ENCODE data around the gene IFFO2.

IFFO2 gene

DNA sequence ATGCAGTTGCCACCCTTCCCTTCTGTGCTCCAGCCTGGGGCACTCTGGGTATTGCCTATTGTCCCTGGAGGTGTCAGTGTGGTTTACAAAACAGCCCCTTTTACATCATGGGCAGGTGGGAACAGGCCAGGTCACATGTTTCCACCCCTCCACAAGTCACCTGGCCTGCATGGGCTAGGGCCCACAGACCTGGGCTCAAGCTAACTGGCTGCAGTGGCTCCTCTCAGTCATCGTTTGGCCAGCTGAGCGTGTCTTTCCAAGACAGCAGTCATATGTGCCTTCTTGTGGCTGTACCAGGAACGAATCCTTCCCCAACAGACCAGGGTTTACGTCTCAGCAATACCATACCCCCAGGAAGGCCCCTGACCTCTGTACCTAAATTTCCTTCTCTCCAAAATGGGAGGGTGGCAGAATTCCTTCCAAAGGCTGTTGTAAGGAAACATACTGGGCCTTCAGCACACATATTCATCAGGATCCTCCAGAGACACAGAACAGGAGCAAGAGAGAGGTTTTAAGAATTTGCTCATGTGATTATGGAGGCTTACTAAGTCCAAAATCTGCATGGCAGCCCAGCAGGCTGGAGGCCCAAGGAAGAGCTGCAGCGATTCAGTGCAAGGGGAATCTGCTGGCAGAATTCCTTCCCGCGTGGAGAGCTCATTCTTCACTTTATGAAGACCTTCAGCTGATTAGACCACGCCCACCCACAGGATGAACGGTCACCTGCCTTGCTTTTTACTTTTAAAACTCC, 86.5 kb downstream of the IFFO2 start:
- no peak overlapping the region for H3K4me3 ChIP-seq (ENCODE audit: low read length, poor library complexity, severe bottlenecking)
- TF ChIP-seq EZH2phosphoT487 (IDR thresholded peaks at IDR 0.05; ENCODE audit: borderline replicate concordance) (no peak), CTCF (conservative IDR thresholded peaks at IDR 0.05; ENCODE audit: low read length) (no peak)
- H3K9ac ChIP-seq (ENCODE audit: low read depth, low read length, poor library complexity, severe bottlenecking), result no peak overlapping the region
- no peaks in the 10 kb centered on the region for H3K36me3 ChIP-seq (ENCODE audit: insufficient read depth, low read length)
- no peak overlapping the region for H2AFZ ChIP-seq (ENCODE audit: low read length)
- H3K79me2 ChIP-seq (ENCODE audit: insufficient read depth, low read length), result no peaks in the 10 kb centered on the region
- H3F3A ChIP-seq (ENCODE audit: low read depth), result no peaks in the 10 kb centered on the region
- no peaks in the 10 kb centered on the region for H3K9me3 ChIP-seq (ENCODE audit: insufficient read depth, low read depth, low read length)
- no peak overlapping the region for H3K4me2 ChIP-seq (ENCODE audit: low read depth, low read length, poor library complexity, severe bottlenecking)
- no peaks in the 10 kb centered on the region for H4K20me1 ChIP-seq (ENCODE audit: insufficient read depth, low read length, poor library complexity, severe bottlenecking)
- H3K9me2 ChIP-seq (replicated peaks; ENCODE audit: low read depth, low read length), result no peaks in the 10 kb centered on the region
- H3K4me1 ChIP-seq (ENCODE audit: insufficient read depth, low read length, poor library complexity, severe bottlenecking), result no peaks in the 10 kb centered on the region
- no peaks in the 10 kb centered on the region for H3K27me3 ChIP-seq (ENCODE audit: insufficient read depth, low read length, poor library complexity, severe bottlenecking)

- Histone ChIP-seq H3K4me3 (ENCODE audit: low read length, poor library complexity, severe bottlenecking) (no peak overlapping the region), H3K4me1 (ENCODE audit: insufficient read depth, low read length, poor library complexity, severe bottlenecking) (no peaks in the 10 kb centered on the region), H3K4me2 (ENCODE audit: low read depth, low read length, poor library complexity, severe bottlenecking) (no peak overlapping the region), H2AFZ (ENCODE audit: low read length) (no peak overlapping the region), H3K9me3 (ENCODE audit: insufficient read depth, low read depth, low read length) (no peaks in the 10 kb centered on the region), H3K36me3 (ENCODE audit: insufficient read depth, low read length) (no peaks in the 10 kb centered on the region), H3K79me2 (ENCODE audit: insufficient read depth, low read length) (no peaks in the 10 kb centered on the region), H3K9me2 (replicated peaks; ENCODE audit: low read depth, low read length) (no peaks in the 10 kb centered on the region), H4K20me1 (ENCODE audit: insufficient read depth, low read length, poor library complexity, severe bottlenecking) (no peaks in the 10 kb centered on the region), H3F3A (ENCODE audit: low read depth) (no peaks in the 10 kb centered on the region), H3K27me3 (ENCODE audit: insufficient read depth, low read length, poor library complexity, severe bottlenecking) (no peaks in the 10 kb centered on the region), H3K9ac (ENCODE audit: low read depth, low read length, poor library complexity, severe bottlenecking) (no peak overlapping the region)
- TF ChIP-seq CTCF (conservative IDR thresholded peaks at IDR 0.05; ENCODE audit: low read length) (no peak), EZH2phosphoT487 (IDR thresholded peaks at IDR 0.05; ENCODE audit: borderline replicate concordance) (no peak)
These were observed 87.6 kb downstream of the IFFO2 start for GRCh38 chr1:18868801-18869424.

DNA sequence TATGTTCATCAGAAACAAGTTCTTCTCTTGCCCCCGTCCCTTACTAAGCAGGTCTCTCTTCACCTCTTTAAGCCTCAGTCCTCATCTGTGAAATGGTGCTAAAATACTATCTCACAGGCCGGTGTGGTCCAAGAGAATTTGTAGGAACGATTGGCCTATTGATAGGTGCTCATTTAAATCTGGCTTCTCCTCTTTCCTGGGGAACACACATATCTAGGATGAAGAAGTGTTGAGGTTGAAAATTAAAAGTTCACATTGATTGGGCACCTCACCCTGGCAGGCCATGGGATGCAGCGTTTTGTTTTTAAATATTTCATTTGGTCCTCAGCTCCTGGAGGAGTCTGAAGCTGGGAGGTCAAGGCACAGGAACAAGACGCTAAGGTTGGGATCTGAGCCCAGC, 88.1 kb downstream of the IFFO2 start:
- no peaks in the 10 kb centered on the region for H4K20me1 ChIP-seq (ENCODE audit: insufficient read depth, low read length, poor library complexity, severe bottlenecking)
- no peak for TF ChIP-seq CTCF (conservative IDR thresholded peaks at IDR 0.05; ENCODE audit: low read length)
- TF ChIP-seq EZH2phosphoT487 (IDR thresholded peaks at IDR 0.05; ENCODE audit: borderline replicate concordance), result no peak

More for the DNA sequence above, 88.1 kb downstream of the IFFO2 start:
- H3K36me3 ChIP-seq (ENCODE audit: insufficient read depth, low read length), result no peaks in the 10 kb centered on the region
- H3K4me2 ChIP-seq (ENCODE audit: low read depth, low read length, poor library complexity, severe bottlenecking), result no peak overlapping the region
- no peak overlapping the region for H3K4me3 ChIP-seq (ENCODE audit: low read length, poor library complexity, severe bottlenecking)
- H3K4me1 ChIP-seq (ENCODE audit: insufficient read depth, low read length, poor library complexity, severe bottlenecking), result peaks cover 2% of the 10 kb centered on the region
- H2AFZ ChIP-seq (ENCODE audit: low read length), result no peak overlapping the region
- no peaks in the 10 kb centered on the region for H3K9me2 ChIP-seq (replicated peaks; ENCODE audit: low read depth, low read length)
- no peaks in the 10 kb centered on the region for H3K79me2 ChIP-seq (ENCODE audit: insufficient read depth, low read length)
- no peak overlapping the region for H3K9ac ChIP-seq (ENCODE audit: low read depth, low read length, poor library complexity, severe bottlenecking)
- no peaks in the 10 kb centered on the region for H3F3A ChIP-seq (ENCODE audit: low read depth)
- H3K27me3 ChIP-seq (ENCODE audit: insufficient read depth, low read length, poor library complexity, severe bottlenecking), result no peaks in the 10 kb centered on the region
- no peaks in the 10 kb centered on the region for H3K9me3 ChIP-seq (ENCODE audit: insufficient read depth, low read depth, low read length)

Measured in Loucy (cell line).